GM23338 (cell line): ENCODE results near the gene ZNF365. TPM values are rescaled to one million over a fixed set of nuclear protein-coding genes. Genes with fewer than 3 reads are reported as not detected.

Experiments
- ATAC-seq: fragments of 200-7000 bp; cut with Tn5 transposase; 3 replicates; pipeline ENCODE4 v1.9.1; 2020
- DNase-seq: peaks from one replicate; pipeline ENCODE4 v3.0.0-alpha.2; 2015; ENCODE audit warnings: low spot score
- H2AFZ ChIP-seq: fragments of 200-600 bp; sonication (generic); 2 replicates; pipeline ENCODE4 v1.8.0; 2016; ENCODE audit warnings: antibody characterized with exemption, mild to moderate bottlenecking, moderate library complexity
- H3F3A ChIP-seq: fragments of 200-600 bp; sonication (generic); replicated peaks from 2 replicates; pipeline ENCODE4 v1.8.0; 2017; ENCODE audit warnings: antibody characterized with exemption, mixed run types, low read depth
- H3K27ac ChIP-seq: fragments of 200-600 bp; sonication (generic); 2 replicates; pipeline ENCODE4 v1.6.1; 2016; ENCODE audit warnings: low read depth
- H3K27me3 ChIP-seq: fragments of 200-600 bp; sonication (generic); 2 replicates; pipeline ENCODE4 v1.8.0; 2016; ENCODE audit warnings: mild to moderate bottlenecking, mixed run types, moderate library complexity; ENCODE audit not compliant: insufficient read depth
- H3K36me3 ChIP-seq: fragments of 200-600 bp; sonication (generic); 2 replicates; pipeline ENCODE4 v1.8.0; 2016; ENCODE audit warnings: mild to moderate bottlenecking; ENCODE audit not compliant: insufficient read depth
- H3K4me1 ChIP-seq: fragments of 200-600 bp; sonication (generic); 2 replicates; pipeline ENCODE4 v1.8.0; 2016; ENCODE audit warnings: mild to moderate bottlenecking, moderate library complexity; ENCODE audit not compliant: insufficient read depth
- H3K4me2 ChIP-seq: fragments of 200-600 bp; sonication (generic); 2 replicates; pipeline ENCODE4 v1.7.1; 2017; ENCODE audit warnings: mixed run types
- H3K4me3 ChIP-seq: fragments of 200-600 bp; sonication (generic); 2 replicates; pipeline ENCODE4 v1.6.1; 2016; ENCODE audit warnings: mixed run types
- H3K79me2 ChIP-seq: fragments of 200-600 bp; sonication (generic); replicated peaks from 2 replicates; pipeline ENCODE4 v1.8.0; 2017; ENCODE audit warnings: mild to moderate bottlenecking; ENCODE audit not compliant: insufficient read depth
- H3K9me2 ChIP-seq: fragments of 200-600 bp; sonication (generic); 2 replicates; pipeline ENCODE4 v1.8.0; 2017; ENCODE audit not compliant: insufficient read depth
- H4K20me1 ChIP-seq: fragments of 200-600 bp; sonication (generic); replicated peaks from 2 replicates; pipeline ENCODE4 v1.8.0; 2017; ENCODE audit warnings: mild to moderate bottlenecking; ENCODE audit not compliant: insufficient read depth
- H3K27ac Mint-ChIP-seq: 2 replicates; pipeline ENCODE4 v1.8.0; 2020; ENCODE audit warnings: inconsistent platforms, mild to moderate bottlenecking, moderate library complexity, mixed read lengths
- H3K27me3 Mint-ChIP-seq: 3 replicates; pipeline ENCODE4 v1.8.0; 2022; ENCODE audit warnings: low read depth, mild to moderate bottlenecking, moderate library complexity, mixed read lengths, inconsistent platforms; ENCODE audit not compliant: insufficient read depth, poor library complexity
- H3K36me3 Mint-ChIP-seq: 3 replicates; pipeline ENCODE4 v1.8.0; 2021; ENCODE audit warnings: low read depth, mild to moderate bottlenecking, inconsistent platforms, moderate library complexity, mixed read lengths
- H3K4me1 Mint-ChIP-seq: 3 replicates; pipeline ENCODE4 v1.8.0; 2020; ENCODE audit warnings: mild to moderate bottlenecking, inconsistent platforms, mixed read lengths
- H3K4me3 Mint-ChIP-seq: 3 replicates; pipeline ENCODE4 v1.8.0; 2021; ENCODE audit warnings: moderate library complexity, mild to moderate bottlenecking, inconsistent platforms, mixed read lengths
- H3K9me3 Mint-ChIP-seq: 3 replicates; pipeline ENCODE4 v1.8.0; 2020; ENCODE audit warnings: moderate library complexity, mild to moderate bottlenecking, inconsistent platforms, mixed read lengths
- CREB1 ChIP-seq: fragments of 250-450 bp; sonication (Bioruptor Pico); IDR thresholded peaks from 2 replicates; pipeline ENCODE4 v1.5.0; 2020; ENCODE audit warnings: low read depth, mild to moderate bottlenecking, moderate library complexity
- EZH2 ChIP-seq: fragments of 200-600 bp; sonication (generic); IDR thresholded peaks from one replicate; pipeline ENCODE4 v1.8.0; 2017; ENCODE audit warnings: antibody characterized with exemption, mild to moderate bottlenecking, low read depth; ENCODE audit not compliant: unreplicated experiment
- EZH2phosphoT487 ChIP-seq: fragments of 200-600 bp; sonication (generic); IDR thresholded peaks from one replicate; pipeline ENCODE4 v1.8.1; 2018; ENCODE audit warnings: antibody characterized with exemption; ENCODE audit not compliant: unreplicated experiment
- JUNB ChIP-seq: IDR thresholded peaks from one replicate; pipeline ENCODE4 v1.6.1; 2016; ENCODE audit warnings: antibody characterized with exemption; ENCODE audit not compliant: unreplicated experiment
- NANOG ChIP-seq: IDR thresholded peaks from 2 replicates; pipeline ENCODE4 v1.6.1; 2016; ENCODE audit warnings: antibody characterized with exemption, borderline replicate concordance
- POLR2AphosphoS5 ChIP-seq: IDR thresholded peaks from 2 replicates; pipeline ENCODE4 v1.6.1; 2016; ENCODE audit warnings: antibody characterized with exemption, low read depth
- STAT1 ChIP-seq: IDR thresholded peaks from one replicate; pipeline ENCODE4 v1.6.1; 2016; ENCODE audit warnings: antibody characterized with exemption; ENCODE audit not compliant: unreplicated experiment
- ZNF114 ChIP-seq: fragments of 250-450 bp; sonication (Bioruptor Pico); IDR thresholded peaks from 2 replicates; pipeline ENCODE4 v1.5.0; 2020; ENCODE audit warnings: mild to moderate bottlenecking, moderate library complexity
- ZNF331 ChIP-seq: fragments of 250-450 bp; sonication (Bioruptor Pico); IDR thresholded peaks from 2 replicates; pipeline ENCODE4 v1.5.0; 2020; ENCODE audit warnings: low read depth, mild to moderate bottlenecking, moderate library complexity
- polyA plus RNA-seq: library from polyadenylated mRNA; unstranded; fragments of >200 nt; fragmentation: Nextera tagmentation; extraction: Ambion mirVana; gene quantifications from 2 replicates; pipeline ENCODE4 v1.2.1, GENCODE V29; 2016
- total RNA-seq: library from RNA; depleted of rRNA; stranded (reverse); fragments of >200 nt; shearing (Covaris generic); gene quantifications from 2 replicates; pipeline ENCODE4 v1.2.3, GENCODE V29; 2014
- TF ChIP-seq, protein P1 (sequence below): IDR thresholded peaks from one replicate; pipeline ENCODE4 v1.6.1; 2018; ENCODE audit warnings: antibody characterized with exemption; ENCODE audit not compliant: unreplicated experiment
- TF ChIP-seq, protein P2 (sequence below): IDR thresholded peaks from 2 replicates; pipeline ENCODE4 v1.6.1; 2016; ENCODE audit warnings: antibody characterized with exemption
- TF ChIP-seq, protein P3 (sequence below): fragments of 250-450 bp; sonication (Bioruptor Pico); IDR thresholded peaks from 2 replicates; pipeline ENCODE4 v1.5.0; 2020; ENCODE audit warnings: mild to moderate bottlenecking, moderate library complexity

Gene ZNF365
- total and polyA plus RNA-seq, 2 experiments from 2014 or later, result 0.19 to 0.59 TPM

DNA sequence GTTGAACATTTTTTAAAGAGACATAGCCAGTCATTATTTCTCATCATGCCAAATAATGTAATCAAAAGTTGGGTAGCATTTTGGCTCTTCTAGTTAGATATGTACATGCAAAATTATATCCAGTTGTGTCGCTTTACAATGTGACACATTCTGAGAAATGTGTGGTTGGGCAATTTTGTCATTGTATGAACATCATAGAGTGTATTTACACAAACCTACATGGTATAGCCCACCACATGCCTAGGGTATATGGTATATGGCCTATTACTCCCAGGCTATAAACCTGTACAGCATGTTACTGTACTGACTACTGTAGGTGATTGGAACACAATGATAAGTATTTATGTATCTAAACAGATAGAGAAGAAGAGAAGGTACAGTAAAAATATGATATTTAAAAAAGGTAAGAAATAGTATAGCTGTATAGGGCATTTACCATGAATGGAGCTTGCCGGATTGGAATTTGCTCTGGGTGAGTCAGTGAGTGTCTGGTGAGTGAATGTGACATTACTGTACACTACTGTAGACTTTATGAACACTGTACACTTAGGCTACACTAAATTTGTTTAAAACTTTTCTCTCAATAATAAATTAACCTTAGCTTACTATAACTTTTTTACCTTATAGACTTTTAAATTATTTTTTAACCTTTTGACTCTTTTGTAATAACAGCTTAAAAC, 16.5 kb downstream of the ZNF365 start:
- no peaks in the 10 kb centered on the region for H3K36me3 Mint-ChIP-seq
- no peaks in the 10 kb centered on the region for H3K27me3 Mint-ChIP-seq
- no peak overlapping the region for H3K27ac Mint-ChIP-seq
- Histone ChIP-seq H3K4me1 (peaks cover 8% of the 10 kb centered on the region; the same call in 1 of the 2 replicates), H3K27ac (no peak overlapping the region), H3K9me2 (no peaks in the 10 kb centered on the region), H3K27me3 (no peaks in the 10 kb centered on the region), H3K79me2 (no peaks in the 10 kb centered on the region), H3K4me3 (no peak overlapping the region), H3F3A (no peaks in the 10 kb centered on the region), H4K20me1 (no peaks in the 10 kb centered on the region), H3K36me3 (no peaks in the 10 kb centered on the region), H3K4me2 (no peak overlapping the region), H2AFZ (no peak overlapping the region)
- H3K9me3 Mint-ChIP-seq, result no peaks in the 10 kb centered on the region; the same call in 2 of the 3 replicates
- TF ChIP-seq STAT1 (no peak), JUNB (no peak), CREB1 (no peak), EZH2phosphoT487 (no peak), NANOG (no peak), ZNF114 (CRISPR knock-in tag) (no peak), ZNF331 (CRISPR knock-in tag) (no peak), POLR2AphosphoS5 (no peak), EZH2 (no peak)
- TF ChIP-seq, protein P1, sequence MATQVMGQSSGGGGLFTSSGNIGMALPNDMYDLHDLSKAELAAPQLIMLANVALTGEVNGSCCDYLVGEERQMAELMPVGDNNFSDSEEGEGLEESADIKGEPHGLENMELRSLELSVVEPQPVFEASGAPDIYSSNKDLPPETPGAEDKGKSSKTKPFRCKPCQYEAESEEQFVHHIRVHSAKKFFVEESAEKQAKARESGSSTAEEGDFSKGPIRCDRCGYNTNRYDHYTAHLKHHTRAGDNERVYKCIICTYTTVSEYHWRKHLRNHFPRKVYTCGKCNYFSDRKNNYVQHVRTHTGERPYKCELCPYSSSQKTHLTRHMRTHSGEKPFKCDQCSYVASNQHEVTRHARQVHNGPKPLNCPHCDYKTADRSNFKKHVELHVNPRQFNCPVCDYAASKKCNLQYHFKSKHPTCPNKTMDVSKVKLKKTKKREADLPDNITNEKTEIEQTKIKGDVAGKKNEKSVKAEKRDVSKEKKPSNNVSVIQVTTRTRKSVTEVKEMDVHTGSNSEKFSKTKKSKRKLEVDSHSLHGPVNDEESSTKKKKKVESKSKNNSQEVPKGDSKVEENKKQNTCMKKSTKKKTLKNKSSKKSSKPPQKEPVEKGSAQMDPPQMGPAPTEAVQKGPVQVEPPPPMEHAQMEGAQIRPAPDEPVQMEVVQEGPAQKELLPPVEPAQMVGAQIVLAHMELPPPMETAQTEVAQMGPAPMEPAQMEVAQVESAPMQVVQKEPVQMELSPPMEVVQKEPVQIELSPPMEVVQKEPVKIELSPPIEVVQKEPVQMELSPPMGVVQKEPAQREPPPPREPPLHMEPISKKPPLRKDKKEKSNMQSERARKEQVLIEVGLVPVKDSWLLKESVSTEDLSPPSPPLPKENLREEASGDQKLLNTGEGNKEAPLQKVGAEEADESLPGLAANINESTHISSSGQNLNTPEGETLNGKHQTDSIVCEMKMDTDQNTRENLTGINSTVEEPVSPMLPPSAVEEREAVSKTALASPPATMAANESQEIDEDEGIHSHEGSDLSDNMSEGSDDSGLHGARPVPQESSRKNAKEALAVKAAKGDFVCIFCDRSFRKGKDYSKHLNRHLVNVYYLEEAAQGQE, result no peak
- TF ChIP-seq, protein P2, sequence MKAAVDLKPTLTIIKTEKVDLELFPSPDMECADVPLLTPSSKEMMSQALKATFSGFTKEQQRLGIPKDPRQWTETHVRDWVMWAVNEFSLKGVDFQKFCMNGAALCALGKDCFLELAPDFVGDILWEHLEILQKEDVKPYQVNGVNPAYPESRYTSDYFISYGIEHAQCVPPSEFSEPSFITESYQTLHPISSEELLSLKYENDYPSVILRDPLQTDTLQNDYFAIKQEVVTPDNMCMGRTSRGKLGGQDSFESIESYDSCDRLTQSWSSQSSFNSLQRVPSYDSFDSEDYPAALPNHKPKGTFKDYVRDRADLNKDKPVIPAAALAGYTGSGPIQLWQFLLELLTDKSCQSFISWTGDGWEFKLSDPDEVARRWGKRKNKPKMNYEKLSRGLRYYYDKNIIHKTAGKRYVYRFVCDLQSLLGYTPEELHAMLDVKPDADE, result no peak
- TF ChIP-seq, protein P3, sequence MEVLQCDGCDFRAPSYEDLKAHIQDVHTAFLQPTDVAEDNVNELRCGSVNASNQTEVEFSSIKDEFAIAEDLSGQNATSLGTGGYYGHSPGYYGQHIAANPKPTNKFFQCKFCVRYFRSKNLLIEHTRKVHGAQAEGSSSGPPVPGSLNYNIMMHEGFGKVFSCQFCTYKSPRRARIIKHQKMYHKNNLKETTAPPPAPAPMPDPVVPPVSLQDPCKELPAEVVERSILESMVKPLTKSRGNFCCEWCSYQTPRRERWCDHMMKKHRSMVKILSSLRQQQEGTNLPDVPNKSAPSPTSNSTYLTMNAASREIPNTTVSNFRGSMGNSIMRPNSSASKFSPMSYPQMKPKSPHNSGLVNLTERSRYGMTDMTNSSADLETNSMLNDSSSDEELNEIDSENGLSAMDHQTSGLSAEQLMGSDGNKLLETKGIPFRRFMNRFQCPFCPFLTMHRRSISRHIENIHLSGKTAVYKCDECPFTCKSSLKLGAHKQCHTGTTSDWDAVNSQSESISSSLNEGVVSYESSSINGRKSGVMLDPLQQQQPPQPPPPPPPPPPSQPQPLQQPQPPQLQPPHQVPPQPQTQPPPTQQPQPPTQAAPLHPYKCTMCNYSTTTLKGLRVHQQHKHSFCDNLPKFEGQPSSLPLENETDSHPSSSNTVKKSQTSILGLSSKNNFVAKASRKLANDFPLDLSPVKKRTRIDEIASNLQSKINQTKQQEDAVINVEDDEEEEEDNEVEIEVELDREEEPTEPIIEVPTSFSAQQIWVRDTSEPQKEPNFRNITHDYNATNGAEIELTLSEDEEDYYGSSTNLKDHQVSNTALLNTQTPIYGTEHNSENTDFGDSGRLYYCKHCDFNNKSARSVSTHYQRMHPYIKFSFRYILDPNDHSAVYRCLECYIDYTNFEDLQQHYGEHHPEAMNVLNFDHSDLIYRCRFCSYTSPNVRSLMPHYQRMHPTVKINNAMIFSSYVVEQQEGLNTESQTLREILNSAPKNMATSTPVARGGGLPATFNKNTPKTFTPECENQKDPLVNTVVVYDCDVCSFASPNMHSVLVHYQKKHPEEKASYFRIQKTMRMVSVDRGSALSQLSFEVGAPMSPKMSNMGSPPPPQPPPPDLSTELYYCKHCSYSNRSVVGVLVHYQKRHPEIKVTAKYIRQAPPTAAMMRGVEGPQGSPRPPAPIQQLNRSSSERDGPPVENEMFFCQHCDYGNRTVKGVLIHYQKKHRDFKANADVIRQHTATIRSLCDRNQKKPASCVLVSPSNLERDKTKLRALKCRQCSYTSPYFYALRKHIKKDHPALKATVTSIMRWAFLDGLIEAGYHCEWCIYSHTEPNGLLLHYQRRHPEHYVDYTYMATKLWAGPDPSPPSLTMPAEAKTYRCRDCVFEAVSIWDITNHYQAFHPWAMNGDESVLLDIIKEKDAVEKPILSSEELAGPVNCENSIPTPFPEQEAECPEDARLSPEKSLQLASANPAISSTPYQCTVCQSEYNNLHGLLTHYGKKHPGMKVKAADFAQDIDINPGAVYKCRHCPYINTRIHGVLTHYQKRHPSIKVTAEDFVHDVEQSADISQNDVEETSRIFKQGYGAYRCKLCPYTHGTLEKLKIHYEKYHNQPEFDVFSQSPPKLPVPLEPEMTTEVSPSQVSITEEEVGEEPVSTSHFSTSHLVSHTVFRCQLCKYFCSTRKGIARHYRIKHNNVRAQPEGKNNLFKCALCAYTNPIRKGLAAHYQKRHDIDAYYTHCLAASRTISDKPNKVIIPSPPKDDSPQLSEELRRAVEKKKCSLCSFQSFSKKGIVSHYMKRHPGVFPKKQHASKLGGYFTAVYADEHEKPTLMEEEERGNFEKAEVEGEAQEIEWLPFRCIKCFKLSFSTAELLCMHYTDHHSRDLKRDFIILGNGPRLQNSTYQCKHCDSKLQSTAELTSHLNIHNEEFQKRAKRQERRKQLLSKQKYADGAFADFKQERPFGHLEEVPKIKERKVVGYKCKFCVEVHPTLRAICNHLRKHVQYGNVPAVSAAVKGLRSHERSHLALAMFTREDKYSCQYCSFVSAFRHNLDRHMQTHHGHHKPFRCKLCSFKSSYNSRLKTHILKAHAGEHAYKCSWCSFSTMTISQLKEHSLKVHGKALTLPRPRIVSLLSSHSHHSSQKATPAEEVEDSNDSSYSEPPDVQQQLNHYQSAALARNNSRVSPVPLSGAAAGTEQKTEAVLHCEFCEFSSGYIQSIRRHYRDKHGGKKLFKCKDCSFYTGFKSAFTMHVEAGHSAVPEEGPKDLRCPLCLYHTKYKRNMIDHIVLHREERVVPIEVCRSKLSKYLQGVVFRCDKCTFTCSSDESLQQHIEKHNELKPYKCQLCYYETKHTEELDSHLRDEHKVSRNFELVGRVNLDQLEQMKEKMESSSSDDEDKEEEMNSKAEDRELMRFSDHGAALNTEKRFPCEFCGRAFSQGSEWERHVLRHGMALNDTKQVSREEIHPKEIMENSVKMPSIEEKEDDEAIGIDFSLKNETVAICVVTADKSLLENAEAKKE (CRISPR knock-in tag), result no peak
- H3K4me3 Mint-ChIP-seq, result no peak overlapping the region
- ATAC-seq (no peak), DNase-seq (no peak)
- H3K4me1 Mint-ChIP-seq, result peaks cover 16% of the 10 kb centered on the region
